Forelimb muscle (tissue), 1 donor: ENCODE measurements around the gene MARCHF10. TPM values are rescaled to one million over a fixed set of nuclear protein-coding genes. Genes with fewer than 3 reads are reported as not detected.

Source experiments
- DNase-seq: peaks from one replicate; pipeline ENCODE4 v3.0.0-alpha.2; 2013; ENCODE audit warnings: low read depth
- polyA plus RNA-seq: library from polyadenylated mRNA; unstranded; fragments of 120-200 nt; gene quantifications from one replicate; pipeline ENCODE4 v1.2.1, GENCODE V29; 2013; ENCODE audit not compliant: insufficient read length

Gene MARCHF10
- polyA plus RNA-seq, 1 donor: 0.77 TPM

- DNase-seq: no peak
These were observed 149.8 kb downstream of the MARCHF10 start for GRCh38 chr17:62658136-62658920.

DNA sequence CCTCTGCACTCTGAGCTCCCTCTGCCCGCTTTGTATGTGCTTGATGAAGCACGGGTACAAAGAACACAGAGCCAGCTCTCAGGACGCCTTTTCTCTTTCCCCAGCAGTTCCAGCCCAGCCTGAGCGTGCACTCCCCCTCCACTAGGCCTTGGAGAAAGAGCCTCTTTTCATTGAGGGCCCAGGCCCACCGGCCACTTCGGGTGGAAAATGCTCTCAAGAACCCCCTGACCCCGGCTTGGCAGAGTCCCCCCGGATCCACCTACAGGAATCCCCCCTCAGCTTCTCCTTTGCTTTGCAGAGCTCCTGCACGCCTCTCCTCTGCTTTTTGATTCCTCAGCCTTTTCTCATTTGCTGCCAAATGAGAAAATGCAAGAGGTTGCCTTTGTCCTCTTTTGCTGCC, 150.4 kb downstream of the MARCHF10 start:
- DNase-seq: no peak

- no peak for DNase-seq
These were observed 150.9 kb downstream of the MARCHF10 start for GRCh38 chr17:62657145-62657665.

DNA sequence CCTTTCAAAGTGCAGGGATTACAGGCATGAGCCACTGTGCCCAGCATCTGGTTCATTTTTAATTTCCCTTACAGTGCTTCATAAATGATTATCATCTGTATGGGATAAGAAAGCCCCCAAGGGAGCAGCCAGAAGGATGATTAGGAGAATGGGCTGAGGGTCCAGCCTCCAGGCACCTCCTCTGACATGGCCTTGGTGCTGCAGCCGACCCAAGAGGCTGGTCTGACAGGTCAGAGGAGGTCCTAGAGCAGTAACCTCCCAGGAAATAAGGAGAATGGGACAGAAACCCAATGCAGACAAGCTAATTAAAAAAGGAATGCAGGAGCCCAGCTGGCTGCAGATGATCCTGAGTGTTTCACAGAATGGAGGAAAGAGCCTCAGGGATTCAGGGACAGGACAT, 151.7 kb downstream of the MARCHF10 start:
- no peak for DNase-seq

GRCh38 chr17:62655656-62656055, 152.5 kb downstream of the MARCHF10 start:
- DNase-seq: no peak

GRCh38 chr17:62653826-62654761, 154.0 kb downstream of the MARCHF10 start:
- DNase-seq: no peak

DNA sequence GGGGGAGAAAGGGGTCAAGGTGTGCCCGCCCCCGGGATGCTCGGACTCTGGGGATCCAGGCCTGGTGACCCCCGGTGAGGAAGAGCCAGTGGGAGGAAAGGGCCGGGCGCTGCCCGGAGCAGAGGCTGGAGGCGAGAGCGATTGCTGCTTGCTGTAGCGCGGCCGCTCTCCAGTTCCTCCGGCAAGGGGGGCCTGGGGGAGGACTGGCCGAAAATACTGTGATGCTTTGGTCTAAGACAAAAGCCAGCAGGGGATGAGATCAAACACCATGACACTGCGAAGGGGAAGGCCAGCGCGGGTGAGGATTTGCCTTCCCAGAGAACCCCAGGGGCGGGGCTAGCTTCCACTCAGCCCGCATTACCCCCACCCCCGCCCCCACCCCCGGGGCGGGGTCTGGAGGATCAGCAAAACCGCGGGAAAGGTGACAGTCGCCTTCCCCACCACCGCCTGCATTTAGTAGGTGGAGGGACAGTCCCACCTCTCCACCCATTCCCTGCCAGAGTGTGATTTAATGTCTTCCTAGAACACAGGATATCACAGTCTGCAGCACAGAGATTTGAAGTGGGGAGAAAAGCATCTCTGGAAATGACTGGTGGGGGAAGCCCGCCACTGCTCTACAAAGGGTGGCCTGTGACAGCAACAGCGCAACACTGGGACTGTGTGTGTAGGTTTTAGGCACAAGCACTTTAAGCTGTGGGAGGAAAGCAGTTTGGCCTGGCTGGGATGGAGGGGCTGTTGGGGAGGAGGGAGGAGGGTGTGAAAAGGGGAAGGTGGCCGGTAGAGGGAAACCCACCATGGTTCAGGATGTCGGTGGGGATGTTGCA, 154.9 kb downstream of the MARCHF10 start:
- DNase-seq: no peak

DNA sequence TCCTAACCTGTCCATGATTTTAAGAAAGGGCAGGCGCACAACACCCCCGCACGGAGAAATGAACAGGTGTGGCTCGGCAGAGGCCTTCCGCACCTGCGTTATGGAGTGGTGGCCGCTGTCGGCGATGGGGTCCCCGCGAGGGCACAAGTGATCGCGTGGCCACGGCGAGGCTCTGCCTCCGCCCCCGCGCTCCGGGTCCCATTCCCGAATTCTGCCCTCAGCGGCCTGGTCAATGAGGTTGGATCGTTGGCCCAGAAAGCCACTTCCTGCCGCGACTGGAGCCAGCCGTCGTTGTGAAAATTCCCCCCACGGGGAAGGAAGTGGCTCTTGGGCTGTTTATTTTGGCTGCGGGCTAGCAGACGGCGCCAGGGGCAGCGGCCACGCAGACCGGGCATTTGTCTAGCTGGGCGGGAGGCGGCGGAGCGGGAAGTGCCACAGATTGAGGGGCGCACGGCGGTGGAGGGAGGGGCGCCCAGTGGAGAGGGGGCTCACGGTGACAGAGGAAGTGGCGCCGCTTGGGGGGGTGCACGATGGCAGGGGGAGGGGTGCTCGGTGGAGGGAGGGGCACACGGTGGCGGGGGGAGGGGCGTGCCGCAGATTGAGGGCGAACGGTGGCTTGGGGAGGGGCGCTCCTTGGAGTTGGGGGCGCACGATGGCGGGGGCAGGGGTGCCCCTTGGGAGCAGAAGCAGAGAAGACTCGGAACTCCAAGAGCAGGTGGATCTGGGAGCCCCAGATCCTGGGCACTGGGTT, 155.7 kb downstream of the MARCHF10 start:
- DNase-seq: no peak

Other genes with a start within 250 kb of the MARCHF10 start
- gene MRC2, start 180.6 kb downstream of the MARCHF10 start, polyA plus RNA-seq: 136 TPM
- 35.8 TPM for gene TANC2, start 157.9 kb upstream of the MARCHF10 start, polyA plus RNA-seq